OCI-LY3 (cell line): Measurements from ENCODE around the gene SAE1.

ENCODE experiments used
- EZH2phosphoT487 ChIP-seq: fragments of 200-600 bp; shearing (Covaris generic); IDR thresholded peaks from 2 replicates; pipeline ENCODE4 v1.6.1; 2018; ENCODE audit warnings: antibody characterized with exemption, mixed run types, low read depth
- TF ChIP-seq, protein P1 (sequence below): fragments of 200-600, 300-600 bp; sonication (generic); IDR thresholded peaks from 2 replicates; pipeline ENCODE4 v1.5.1; 2014; ENCODE audit warnings: antibody characterized with exemption, low read length, low read depth

DNA sequence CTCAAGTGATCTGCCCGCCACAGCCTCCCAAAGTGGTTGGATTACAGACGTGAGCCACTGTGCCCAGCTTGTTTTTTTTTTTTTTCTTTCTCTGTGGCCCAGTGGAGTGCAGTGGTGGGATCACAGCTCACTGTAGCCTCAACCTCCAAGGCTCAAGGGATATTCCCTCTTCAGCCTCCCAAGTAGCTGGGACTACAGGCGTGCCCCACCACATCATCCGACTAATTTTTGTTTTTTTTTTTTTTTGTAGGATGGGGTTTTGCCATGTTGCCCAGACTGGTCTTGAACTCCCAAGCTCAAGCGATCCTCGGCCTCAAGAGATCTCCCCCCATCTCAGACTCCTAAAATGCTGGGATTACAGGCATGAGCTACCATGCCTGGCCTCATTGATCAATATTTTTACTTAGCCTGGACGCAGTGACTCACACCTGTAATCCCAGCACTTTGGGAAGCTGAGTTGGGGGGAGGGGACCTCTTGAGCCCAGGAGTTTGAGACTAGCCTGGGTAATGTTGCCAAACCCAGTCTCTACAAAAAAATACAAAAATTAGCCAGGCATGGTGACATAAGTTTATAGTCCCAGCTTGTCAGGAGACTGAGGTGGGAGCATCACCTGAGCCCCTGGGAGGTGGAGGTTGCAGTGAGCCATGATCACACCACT, 1.7 kb downstream of the SAE1 start:
- TF ChIP-seq, protein P1, sequence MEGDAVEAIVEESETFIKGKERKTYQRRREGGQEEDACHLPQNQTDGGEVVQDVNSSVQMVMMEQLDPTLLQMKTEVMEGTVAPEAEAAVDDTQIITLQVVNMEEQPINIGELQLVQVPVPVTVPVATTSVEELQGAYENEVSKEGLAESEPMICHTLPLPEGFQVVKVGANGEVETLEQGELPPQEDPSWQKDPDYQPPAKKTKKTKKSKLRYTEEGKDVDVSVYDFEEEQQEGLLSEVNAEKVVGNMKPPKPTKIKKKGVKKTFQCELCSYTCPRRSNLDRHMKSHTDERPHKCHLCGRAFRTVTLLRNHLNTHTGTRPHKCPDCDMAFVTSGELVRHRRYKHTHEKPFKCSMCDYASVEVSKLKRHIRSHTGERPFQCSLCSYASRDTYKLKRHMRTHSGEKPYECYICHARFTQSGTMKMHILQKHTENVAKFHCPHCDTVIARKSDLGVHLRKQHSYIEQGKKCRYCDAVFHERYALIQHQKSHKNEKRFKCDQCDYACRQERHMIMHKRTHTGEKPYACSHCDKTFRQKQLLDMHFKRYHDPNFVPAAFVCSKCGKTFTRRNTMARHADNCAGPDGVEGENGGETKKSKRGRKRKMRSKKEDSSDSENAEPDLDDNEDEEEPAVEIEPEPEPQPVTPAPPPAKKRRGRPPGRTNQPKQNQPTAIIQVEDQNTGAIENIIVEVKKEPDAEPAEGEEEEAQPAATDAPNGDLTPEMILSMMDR: no peak
- no peak for TF ChIP-seq EZH2phosphoT487
